ENCODE data around the gene BTNL9.

BTNL9 gene

GRCh38 chr5:181047288-181047687, 7.2 kb downstream of the BTNL9 start:
- Histone ChIP-seq H3K9ac (ENCODE audit: low read length) (no peak overlapping the region), H2AFZ (ENCODE audit: low read depth, low read length) (no peak overlapping the region), H3K4me3 (ENCODE audit: low read length) (no peak overlapping the region), H3K9me3 (ENCODE audit: insufficient read depth, low read length) (no peaks in the 10 kb centered on the region), H4K20me1 (ENCODE audit: insufficient read depth, low read length) (no peaks in the 10 kb centered on the region), H3K4me1 (ENCODE audit: low read length) (no peaks in the 10 kb centered on the region), H3K36me3 (replicated peaks; ENCODE audit: low read depth, low read length) (no peaks in the 10 kb centered on the region), H3K27ac (ENCODE audit: low read length) (no peak overlapping the region), H3K79me2 (ENCODE audit: low read length) (no peaks in the 10 kb centered on the region), H3K4me2 (ENCODE audit: low read length) (no peak overlapping the region), H3K27me3 (ENCODE audit: low read depth, low read length) (peaks cover 21% of the 10 kb centered on the region; the same call in 1 of the 2 replicates)
- TF ChIP-seq EZH2phosphoT487 (IDR thresholded peaks at IDR 0.05; ENCODE audit: low read depth) (no peak), CTCF (IDR thresholded peaks at IDR 0.05; ENCODE audit: low read depth, low read length) (no peak)

GRCh38 chr5:181047921-181048320, 7.9 kb downstream of the BTNL9 start:
- no peak overlapping the region for H3K4me3 ChIP-seq (ENCODE audit: low read length)
- H3K79me2 ChIP-seq (ENCODE audit: low read length), result no peaks in the 10 kb centered on the region
- H3K9me3 ChIP-seq (ENCODE audit: insufficient read depth, low read length), result no peaks in the 10 kb centered on the region
- no peak overlapping the region for H3K27ac ChIP-seq (ENCODE audit: low read length)
- H3K4me2 ChIP-seq (ENCODE audit: low read length), result no peak overlapping the region
- no peak overlapping the region for H2AFZ ChIP-seq (ENCODE audit: low read depth, low read length)
- no peaks in the 10 kb centered on the region for H3K4me1 ChIP-seq (ENCODE audit: low read length)
- peaks cover 18% of the 10 kb centered on the region; the same call in 1 of the 2 replicates for H3K27me3 ChIP-seq (ENCODE audit: low read depth, low read length)
- H3K36me3 ChIP-seq (replicated peaks; ENCODE audit: low read depth, low read length), result no peaks in the 10 kb centered on the region
- H3K9ac ChIP-seq (ENCODE audit: low read length), result no peak overlapping the region
- no peak for TF ChIP-seq CTCF (IDR thresholded peaks at IDR 0.05; ENCODE audit: low read depth, low read length)
- TF ChIP-seq EZH2phosphoT487 (IDR thresholded peaks at IDR 0.05; ENCODE audit: low read depth), result no peak
- H4K20me1 ChIP-seq (ENCODE audit: insufficient read depth, low read length), result no peaks in the 10 kb centered on the region

GRCh38 chr5:181050016-181050415, 9.9 kb downstream of the BTNL9 start:
- no peak overlapping the region for H3K4me3 ChIP-seq (ENCODE audit: low read length)
- no peak overlapping the region for H3K27ac ChIP-seq (ENCODE audit: low read length)
- no peak overlapping the region for H3K9ac ChIP-seq (ENCODE audit: low read length)
- no peaks in the 10 kb centered on the region for H3K9me3 ChIP-seq (ENCODE audit: insufficient read depth, low read length)
- no peak for TF ChIP-seq CTCF (IDR thresholded peaks at IDR 0.05; ENCODE audit: low read depth, low read length)
- TF ChIP-seq EZH2phosphoT487 (IDR thresholded peaks at IDR 0.05; ENCODE audit: low read depth), result no peak
- H3K4me2 ChIP-seq (ENCODE audit: low read length), result no peak overlapping the region
- H4K20me1 ChIP-seq (ENCODE audit: insufficient read depth, low read length), result no peaks in the 10 kb centered on the region
- H2AFZ ChIP-seq (ENCODE audit: low read depth, low read length), result no peak overlapping the region
- H3K4me1 ChIP-seq (ENCODE audit: low read length), result no peaks in the 10 kb centered on the region
- H3K36me3 ChIP-seq (replicated peaks; ENCODE audit: low read depth, low read length), result no peaks in the 10 kb centered on the region
- H3K27me3 ChIP-seq (ENCODE audit: low read depth, low read length), result peaks cover 18% of the 10 kb centered on the region; the same call in 1 of the 2 replicates
- no peaks in the 10 kb centered on the region for H3K79me2 ChIP-seq (ENCODE audit: low read length)

GRCh38 chr5:181051841-181052671, 12.0 kb downstream of the BTNL9 start:
- no peaks in the 10 kb centered on the region for H3K36me3 ChIP-seq (replicated peaks; ENCODE audit: low read depth, low read length)
- no peak overlapping the region for H2AFZ ChIP-seq (ENCODE audit: low read depth, low read length)
- no peaks in the 10 kb centered on the region for H3K9me3 ChIP-seq (ENCODE audit: insufficient read depth, low read length)
- no peak for TF ChIP-seq CTCF (IDR thresholded peaks at IDR 0.05; ENCODE audit: low read depth, low read length)
- no peak for TF ChIP-seq EZH2phosphoT487 (IDR thresholded peaks at IDR 0.05; ENCODE audit: low read depth)
- H3K79me2 ChIP-seq (ENCODE audit: low read length), result no peaks in the 10 kb centered on the region
- no peaks in the 10 kb centered on the region for H4K20me1 ChIP-seq (ENCODE audit: insufficient read depth, low read length)
- no peak overlapping the region for H3K9ac ChIP-seq (ENCODE audit: low read length)
- H3K27ac ChIP-seq (ENCODE audit: low read length), result no peak overlapping the region
- H3K4me2 ChIP-seq (ENCODE audit: low read length), result no peak overlapping the region
- no peaks in the 10 kb centered on the region for H3K4me1 ChIP-seq (ENCODE audit: low read length)
- no peak overlapping the region for H3K4me3 ChIP-seq (ENCODE audit: low read length)
- H3K27me3 ChIP-seq (ENCODE audit: low read depth, low read length), result 0 out of 2 replicates have a peak, but pooled peaks cover 8% of the 10 kb centered on the region

All from OCI-LY3 (cell line).